ENCODE measurements around the gene SLC10A1.

DNA sequence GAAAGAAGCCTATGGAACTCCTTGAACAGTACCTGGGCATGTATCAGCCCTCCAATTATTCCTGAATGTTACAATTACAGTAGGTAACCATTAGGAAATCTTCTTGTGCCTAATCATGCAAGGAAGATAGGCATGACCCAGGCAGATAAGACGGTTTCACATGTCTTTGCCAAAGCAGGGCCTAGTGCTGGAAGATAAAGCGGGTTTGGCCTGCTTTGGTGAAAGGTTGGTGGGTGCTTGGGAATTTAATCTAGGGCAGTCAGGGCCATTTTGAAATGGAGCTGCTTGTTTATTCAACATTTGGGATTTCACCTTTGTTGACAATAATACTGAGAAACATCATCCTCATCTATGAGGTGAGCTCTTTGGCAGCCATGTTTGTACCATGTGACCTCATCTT, 42.6 kb downstream of the SLC10A1 start:
- TF ChIP-seq, protein P1, sequence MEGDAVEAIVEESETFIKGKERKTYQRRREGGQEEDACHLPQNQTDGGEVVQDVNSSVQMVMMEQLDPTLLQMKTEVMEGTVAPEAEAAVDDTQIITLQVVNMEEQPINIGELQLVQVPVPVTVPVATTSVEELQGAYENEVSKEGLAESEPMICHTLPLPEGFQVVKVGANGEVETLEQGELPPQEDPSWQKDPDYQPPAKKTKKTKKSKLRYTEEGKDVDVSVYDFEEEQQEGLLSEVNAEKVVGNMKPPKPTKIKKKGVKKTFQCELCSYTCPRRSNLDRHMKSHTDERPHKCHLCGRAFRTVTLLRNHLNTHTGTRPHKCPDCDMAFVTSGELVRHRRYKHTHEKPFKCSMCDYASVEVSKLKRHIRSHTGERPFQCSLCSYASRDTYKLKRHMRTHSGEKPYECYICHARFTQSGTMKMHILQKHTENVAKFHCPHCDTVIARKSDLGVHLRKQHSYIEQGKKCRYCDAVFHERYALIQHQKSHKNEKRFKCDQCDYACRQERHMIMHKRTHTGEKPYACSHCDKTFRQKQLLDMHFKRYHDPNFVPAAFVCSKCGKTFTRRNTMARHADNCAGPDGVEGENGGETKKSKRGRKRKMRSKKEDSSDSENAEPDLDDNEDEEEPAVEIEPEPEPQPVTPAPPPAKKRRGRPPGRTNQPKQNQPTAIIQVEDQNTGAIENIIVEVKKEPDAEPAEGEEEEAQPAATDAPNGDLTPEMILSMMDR (IDR thresholded peaks at IDR 0.05), result no peak
- no peak for TF ChIP-seq POLR2A (IDR thresholded peaks at IDR 0.05)
